Stimulated activated CD4-positive, alpha-beta T cell treated with anti-CD3 and anti-CD28 coated beads, Interleukin-1b, Interleukin-23, amount 100 ng/mL, for 48 hours (primary cell): ENCODE data around the gene TEAD1.
"Not testable (repeated sequence)": the region's sequence is repeated elsewhere in the genome, so short reads cannot be mapped to it uniquely, and the experiment has no call there.

Experiments used
- DNase-seq: peaks from one replicate; pipeline ENCODE4 v3.0.0-alpha.2; 2020

TEAD1 gene

GRCh38 chr11:12745787-12746186, 71.6 kb downstream of the TEAD1 start:
- no peak for DNase-seq

GRCh38 chr11:12746593-12747097, 72.4 kb downstream of the TEAD1 start:
- no peak for DNase-seq

GRCh38 chr11:12748561-12748960, 74.3 kb downstream of the TEAD1 start:
- no peak for DNase-seq

- DNase-seq = no peak
Measured at GRCh38 chr11:12749442-12749841, 75.2 kb downstream of the TEAD1 start.

- DNase-seq = no peak
Measured at GRCh38 chr11:12750181-12750580, 76.0 kb downstream of the TEAD1 start.

- no peak for DNase-seq
Measured at GRCh38 chr11:12752868-12753524, 78.8 kb downstream of the TEAD1 start.

GRCh38 chr11:12754021-12754420, 79.8 kb downstream of the TEAD1 start:
- DNase-seq = no peak

- no peak for DNase-seq
Measured at GRCh38 chr11:12754582-12755234, 80.5 kb downstream of the TEAD1 start.

- DNase-seq = no peak
Measured at GRCh38 chr11:12755510-12756453, 81.6 kb downstream of the TEAD1 start.

GRCh38 chr11:12756454-12756806, 82.2 kb downstream of the TEAD1 start:
- DNase-seq = no peak

- no peak for DNase-seq
Measured at GRCh38 chr11:12756867-12757266, 82.6 kb downstream of the TEAD1 start.

GRCh38 chr11:12757416-12757815, 83.2 kb downstream of the TEAD1 start:
- DNase-seq = no peak

- not testable (repeated sequence) for DNase-seq
Measured at GRCh38 chr11:12758117-12758516, 83.9 kb downstream of the TEAD1 start.

- no peak for DNase-seq
Measured at GRCh38 chr11:12761029-12761428, 86.8 kb downstream of the TEAD1 start.

GRCh38 chr11:12762278-12762677, 88.1 kb downstream of the TEAD1 start:
- no peak for DNase-seq

- no peak for DNase-seq
Measured at GRCh38 chr11:12762696-12763324, 88.6 kb downstream of the TEAD1 start.

GRCh38 chr11:12764187-12764914, 90.1 kb downstream of the TEAD1 start:
- DNase-seq = no peak

- no peak for DNase-seq
Measured at GRCh38 chr11:12765428-12765827, 91.2 kb downstream of the TEAD1 start.

GRCh38 chr11:12767027-12767426, 92.8 kb downstream of the TEAD1 start:
- DNase-seq = no peak

GRCh38 chr11:12767577-12767976, 93.4 kb downstream of the TEAD1 start:
- DNase-seq = no peak

- DNase-seq = peak; percentile 8
Measured at GRCh38 chr11:12768726-12769673, 94.8 kb downstream of the TEAD1 start.
